Measurements from ENCODE around the gene SHC2.
"Not testable (repeated sequence)": the region's sequence is repeated elsewhere in the genome, so short reads cannot be mapped to it uniquely, and the experiment has no call there.

The SHC2 gene

DNA sequence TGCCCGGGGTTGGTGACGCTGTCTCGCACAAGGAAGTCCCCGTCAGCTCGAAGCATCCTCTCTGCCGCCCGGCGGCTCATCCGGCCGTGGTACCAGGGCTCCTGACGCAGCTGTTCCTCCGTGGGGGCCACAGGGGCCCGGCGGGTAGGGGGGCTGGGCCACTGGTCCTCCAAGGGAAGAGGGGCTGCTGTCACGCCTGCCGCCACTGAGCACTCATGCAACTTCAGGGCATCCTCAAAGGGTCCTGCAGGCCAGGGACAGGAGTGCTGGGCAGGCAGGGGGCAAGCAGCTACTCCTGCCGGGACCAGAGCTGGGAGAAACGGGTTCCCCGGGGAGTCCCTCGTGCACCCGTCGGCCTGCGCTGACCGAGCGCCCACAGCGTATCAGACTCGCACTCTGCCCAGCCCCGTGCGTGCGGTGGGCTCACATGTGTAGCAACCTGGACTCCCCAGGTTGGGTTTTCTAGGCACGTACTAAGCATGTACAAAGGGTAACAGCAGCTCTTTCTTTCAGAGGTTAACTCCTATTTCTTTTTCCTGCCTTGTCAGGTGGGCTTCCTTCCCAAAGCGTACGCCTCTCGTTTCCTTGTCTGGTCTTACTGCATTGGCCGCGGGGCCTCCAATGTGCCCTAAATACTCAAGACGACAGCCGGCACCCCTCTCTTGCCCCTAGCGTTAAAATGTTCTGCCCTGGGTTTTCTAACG, 38.5 kb downstream of the SHC2 start:
- no peak for DNase-seq

DNA sequence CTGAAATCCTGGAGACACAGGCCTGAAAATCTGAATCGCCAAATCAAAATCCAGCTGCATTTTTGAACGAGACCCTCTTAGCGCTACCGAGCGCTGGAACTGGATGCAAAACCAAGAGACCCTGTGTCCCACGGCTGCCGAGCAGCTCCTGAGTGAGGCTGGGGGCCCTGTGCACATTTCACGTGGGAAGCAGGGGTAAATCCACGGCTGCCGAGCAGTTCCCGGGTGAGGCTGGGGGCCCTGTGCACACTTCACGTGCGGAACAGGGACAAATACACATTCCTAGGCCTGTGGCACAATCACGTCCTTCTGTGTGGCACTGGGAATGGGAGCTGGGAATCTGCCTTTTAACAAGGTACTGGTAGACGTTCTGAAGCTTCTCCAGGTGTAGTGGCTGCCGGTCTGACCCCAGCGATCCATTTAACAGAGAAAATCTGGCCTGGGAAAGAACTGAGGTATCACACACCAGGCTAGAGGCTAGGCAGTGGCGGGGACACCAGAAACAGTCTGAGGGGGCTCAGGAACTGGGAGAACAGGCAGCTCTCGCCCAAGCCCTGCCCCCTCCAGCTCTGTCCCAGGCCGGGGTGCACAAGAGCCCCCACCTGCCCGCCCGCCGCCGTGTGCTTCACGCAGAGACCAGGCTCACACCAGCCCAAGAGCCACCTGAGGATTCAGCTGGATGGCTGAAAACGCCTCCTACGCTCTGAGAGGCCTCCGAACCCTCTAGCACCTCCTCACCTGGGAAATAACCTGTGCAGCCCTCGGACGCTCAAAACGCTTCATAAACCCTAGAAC, 40.9 kb downstream of the SHC2 start:
- DNase-seq, result no peak

DNA sequence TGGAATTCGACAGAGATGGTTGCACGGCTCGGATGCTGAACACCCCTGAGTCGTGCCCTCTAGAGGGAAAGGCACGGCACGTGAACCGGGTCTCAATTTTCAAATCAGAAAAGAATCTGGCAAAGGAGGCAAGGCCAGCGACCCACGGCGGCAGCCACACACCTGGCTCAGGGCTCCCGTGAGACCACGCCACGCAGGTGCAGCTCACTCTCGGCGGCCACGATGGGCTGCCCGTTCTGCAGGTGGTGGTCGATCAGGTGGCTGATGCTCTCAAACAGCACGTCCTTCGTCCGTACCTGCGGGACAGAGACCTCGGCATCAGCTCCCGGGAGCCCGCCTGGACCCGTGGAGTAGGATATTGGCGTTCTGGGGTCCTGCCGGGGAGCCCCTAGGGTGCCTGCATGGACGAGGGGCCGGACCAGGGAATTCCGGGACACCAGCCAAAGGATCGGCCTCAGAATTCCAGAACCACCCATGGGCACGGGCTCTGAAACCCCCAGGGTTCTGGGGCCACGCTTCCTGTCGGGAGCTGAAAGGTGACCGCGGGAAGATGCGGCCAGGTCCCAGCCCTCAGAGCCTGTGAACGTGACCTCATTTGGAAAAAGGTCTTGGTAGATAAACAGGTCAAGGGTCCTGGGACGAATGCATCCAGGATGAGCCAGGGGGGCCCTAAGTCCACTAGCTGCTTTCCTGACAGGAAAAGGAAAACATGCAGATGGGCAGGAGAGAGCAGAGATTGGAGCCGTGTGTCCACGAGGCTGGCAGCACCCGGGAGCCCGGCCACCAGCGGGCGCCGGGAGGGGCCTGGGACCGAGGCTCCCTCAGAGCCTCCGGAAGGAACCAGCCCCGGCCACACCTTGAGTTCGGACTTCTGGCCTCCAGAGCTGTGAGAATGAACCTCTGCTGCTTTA, 41.8 kb downstream of the SHC2 start:
- no peak for DNase-seq

DNA sequence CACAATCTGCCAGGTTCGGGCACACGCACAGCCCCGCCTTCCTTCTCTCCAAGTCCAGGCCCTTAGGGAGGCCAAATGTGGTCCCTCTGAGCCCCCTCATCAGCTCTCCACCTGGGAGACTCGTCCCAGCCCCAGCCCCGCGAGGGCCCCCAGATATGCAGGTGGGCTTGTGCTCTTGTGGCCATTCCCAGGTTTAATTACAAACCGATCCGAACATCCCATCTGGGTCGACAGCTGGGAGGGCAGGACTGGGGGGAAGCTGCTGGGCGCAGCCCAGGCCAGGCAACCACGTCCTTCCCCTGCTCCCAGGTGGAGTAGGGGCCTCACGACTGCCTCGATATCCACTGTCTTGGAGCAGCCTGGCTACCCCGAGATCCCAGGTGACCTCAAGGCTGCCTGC, 44.4 kb downstream of the SHC2 start:
- DNase-seq, result no peak

DNA sequence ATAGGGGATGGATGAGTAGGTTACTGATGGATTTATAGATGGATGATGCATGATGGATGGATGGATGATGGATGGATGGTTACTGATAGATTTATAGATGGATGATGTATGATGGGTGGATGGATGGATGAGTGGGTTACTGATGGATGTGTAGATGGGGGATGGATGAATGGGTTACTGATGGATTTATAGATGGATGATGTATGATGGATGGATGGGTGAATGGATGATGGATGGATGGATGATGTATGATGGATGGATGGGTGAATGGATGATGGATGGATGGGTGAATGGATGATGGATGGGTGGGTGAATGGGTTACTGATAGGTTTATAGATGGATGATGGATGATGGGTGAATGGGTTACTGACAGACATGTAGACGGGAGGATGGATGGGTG, 45.5 kb downstream of the SHC2 start:
- DNase-seq, result no peak

DNA sequence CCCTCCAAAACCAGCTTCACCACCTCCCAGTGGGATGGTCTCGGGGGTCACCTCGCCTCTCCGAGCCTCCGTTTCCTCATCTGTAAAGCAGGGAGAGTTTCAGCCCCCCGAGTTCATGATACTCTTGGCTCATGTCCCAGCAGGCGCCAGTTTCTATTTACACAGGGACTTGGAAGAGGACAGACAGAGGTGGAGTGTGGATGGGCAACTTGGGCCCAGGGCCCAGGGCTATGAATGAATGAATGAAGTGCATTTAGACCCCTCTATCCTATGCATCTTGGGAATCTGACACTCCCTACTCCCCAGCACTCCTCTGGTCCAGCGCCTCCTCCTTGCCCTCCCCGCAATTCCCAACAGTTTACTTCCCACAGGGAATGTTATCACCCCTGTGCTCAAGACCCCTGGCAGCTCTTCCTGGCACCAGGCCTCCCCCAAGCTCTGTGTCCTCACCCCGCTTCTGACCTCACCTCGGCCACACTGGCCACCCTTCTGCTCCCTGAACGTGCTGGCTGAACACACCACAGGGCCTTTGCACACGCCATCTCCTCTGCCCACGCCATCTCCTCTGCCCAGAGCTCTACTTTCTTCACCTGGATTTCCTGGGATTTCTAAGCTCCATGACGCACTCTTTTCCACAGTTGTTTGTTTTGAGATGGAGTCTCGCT, 46.9 kb downstream of the SHC2 start:
- DNase-seq, result no peak

DNA sequence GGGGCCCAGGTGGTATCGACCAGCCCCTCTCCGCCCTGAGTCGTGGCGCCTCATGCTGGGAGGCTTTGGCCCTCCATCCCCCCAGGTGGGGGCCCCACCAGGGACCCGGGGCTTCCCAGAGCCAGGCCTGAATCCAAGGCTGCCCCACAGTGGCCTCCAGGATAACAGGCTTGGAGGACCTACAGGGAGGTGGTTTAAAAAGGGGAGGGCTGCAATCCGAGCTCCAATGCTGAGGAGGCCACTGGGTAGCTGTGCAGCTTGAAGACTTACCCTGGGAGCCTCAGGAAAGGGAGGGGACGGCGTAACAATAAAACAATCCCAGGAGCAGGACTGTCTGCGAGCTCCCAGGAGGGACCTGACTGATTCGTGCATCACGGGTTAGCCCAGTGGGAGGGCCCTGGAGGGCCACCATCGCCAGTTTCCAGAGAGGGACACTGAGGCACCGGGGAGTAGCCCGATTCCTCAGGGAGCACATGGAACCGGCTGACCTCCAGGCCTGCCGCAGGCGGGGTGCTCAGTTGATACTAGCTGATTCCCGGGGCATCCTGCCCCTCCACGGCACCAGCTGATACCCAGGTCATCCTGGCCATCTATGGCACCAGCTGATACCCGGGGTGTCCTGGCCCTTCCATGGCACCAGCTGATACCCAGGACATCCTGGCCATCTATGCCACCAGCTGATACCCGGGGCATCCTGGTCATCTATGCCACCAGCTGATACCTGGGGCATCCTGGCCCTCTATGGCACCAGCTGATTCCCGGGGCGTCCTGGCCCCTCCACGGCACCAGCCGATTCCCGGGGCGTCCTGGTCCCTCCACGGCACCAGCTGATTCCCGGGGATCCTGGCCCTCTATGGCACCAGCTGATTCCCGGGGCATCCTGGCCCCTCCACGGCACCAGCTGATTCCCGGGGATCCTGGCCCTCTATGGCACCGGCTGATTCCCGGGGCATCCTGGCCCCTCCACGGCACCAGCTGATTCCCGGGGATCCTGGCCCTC, 48.2 kb downstream of the SHC2 start:
- no peak for DNase-seq

DNA sequence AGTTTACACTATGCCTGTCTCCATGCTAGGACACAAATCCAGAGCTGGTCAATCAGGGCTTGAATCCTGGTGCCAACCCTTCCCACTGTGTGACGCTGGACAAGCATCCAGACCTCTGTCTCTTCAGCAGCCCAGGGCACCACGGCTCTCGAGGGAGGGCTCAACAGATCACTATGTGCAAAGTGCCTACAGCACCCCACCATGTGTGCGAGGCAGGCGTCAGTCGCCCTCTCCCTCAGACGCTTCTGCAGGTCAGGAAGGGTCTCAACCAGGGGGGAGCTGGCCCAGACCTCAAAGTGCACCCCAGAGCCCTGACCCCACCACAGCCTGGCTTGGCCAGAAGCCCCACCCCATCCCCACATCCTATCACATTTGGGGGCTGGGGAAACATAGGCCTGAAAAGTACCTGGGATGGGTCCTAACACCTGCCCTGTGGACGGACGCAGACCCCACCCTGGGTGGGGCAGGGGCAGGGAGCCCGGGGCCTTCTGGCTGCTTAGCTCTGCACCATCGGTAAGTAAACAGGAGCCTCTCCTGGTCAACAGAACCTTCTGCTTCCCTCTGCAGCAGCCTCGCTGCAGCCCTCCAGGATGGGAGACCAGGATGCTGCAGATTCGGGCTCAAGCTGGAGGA, 49.0 kb downstream of the SHC2 start:
- no peak for DNase-seq

DNA sequence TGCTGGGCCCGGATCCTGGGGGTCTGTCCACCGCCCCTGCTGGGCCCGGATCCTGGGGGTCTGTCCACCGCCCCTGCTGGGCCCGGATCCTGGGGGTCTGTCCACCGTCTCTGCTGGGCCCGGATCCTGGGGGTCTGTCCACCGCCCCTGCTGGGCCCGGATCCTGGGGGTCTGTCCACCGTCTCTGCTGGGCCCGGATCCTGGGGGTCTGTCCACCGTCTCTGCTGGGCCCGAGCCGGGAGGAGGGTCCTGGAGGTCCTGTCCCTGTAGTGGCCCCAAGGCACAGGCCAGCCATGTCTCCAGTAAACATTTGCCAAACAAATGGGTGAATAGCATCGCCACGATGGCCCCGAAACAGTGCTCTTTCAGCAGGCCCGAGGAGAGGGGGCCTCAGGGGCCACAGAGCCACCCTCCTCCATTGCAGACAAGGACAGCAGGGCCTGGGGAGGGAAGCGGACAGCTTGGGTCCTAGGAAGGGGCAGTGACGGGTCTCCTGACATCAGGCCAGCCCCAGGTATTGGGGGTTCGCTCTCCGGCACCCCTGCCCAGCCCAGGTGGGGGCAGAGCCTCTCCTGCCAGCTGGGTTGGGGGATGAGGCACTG, 49.6 kb downstream of the SHC2 start:
- not testable (repeated sequence) for DNase-seq

DNA sequence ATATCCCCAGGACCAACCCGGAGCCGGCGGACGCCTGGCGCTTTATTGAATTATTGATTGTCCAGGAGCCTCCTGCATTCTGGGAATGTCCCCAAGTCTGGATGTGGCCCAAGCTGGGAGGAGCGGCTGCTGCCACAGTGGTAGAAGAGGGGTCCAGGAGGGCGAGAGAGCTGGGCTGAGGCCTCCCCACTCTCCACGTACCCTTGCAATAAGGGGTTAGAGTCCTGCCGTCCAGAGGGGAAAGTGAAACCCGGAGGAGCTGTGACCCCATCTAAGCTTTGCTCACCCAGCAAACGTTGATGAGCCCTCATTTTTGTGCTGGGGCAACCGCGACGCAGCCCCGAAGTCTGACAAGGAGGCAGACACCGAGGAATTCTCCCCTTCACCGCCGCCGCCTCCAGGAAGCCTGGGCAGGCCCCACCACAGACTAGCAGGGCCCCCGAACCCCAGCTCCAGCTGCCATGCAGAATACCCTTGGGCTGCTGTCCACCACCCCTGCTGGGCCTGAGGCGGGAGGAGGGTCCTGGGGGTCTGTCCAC, 50.5 kb downstream of the SHC2 start:
- DNase-seq, result no peak

DNA sequence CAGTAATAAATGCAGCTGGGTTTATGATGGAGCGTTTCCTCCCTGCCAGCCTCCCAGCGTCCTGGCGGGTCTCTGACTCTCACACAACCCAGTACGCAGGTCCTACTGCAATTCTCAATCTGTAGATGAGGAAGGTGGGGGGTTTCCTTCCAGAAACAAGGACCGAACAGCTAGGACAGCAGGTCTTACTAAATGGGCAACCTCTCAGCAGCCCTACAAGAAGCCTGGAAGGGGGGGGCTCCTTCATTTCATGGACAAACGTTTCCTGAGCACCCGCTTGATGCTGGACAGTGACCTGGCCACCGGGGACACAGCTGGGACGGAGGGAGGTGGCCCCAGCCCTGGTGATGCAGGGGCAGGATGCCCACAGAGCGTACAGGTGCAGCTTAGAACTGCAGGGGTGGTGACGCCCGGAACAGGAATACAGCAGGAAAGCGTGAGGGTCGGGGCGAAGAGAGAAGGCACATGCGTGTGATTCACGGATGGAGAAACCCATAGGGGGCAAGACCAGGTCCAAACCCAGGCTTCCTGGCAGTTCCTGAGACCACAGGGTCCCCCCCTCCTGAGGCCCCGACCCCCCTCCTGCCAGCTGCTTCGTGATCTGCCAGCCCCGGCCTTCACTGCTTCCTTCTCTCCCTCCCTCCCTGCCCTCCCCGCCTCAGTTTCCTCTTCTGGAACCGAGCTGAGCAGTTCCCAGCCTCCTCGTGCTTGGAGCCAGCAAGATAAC, 51.2 kb downstream of the SHC2 start:
- peak; percentile 12 for DNase-seq

DNA sequence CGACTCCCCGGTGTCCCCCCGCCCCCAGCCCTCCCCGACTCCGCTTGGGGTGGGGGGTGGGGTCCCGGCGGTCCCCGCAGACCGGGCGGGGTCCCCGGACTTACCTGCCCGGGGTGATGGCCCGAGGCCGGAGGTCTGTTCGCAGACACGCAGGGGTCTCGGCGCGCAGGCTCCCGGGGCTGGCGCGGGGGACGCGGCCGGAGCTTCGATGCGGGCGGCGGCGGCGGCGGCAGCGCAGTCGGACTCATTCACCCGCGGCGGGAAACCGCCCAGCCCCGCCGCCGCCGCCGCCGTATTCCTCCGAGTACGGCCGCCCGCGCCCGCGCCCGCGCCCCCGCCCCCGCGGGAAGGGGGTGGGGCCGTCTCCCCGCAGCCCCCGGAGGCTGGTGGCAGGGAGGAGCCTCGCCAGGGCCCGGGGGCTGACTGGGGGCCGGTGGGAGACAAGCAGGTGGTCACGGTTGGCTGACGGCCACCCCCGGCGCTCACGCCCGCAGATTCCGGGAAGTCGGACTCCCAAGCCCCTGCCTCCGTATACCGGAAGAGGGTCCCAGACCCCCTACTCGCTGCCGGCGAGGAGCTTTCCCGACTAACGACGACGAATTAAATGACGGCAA, 51.8 kb downstream of the SHC2 start, which contains the start of gene C2CD4C:
Gene C2CD4C (minus strand): TSS at position 246 of the 614 bp plus-strand sequence. CDS start 786 bp downstream, outside the sequence.
- DNase-seq, result peak; percentile 42

DNA sequence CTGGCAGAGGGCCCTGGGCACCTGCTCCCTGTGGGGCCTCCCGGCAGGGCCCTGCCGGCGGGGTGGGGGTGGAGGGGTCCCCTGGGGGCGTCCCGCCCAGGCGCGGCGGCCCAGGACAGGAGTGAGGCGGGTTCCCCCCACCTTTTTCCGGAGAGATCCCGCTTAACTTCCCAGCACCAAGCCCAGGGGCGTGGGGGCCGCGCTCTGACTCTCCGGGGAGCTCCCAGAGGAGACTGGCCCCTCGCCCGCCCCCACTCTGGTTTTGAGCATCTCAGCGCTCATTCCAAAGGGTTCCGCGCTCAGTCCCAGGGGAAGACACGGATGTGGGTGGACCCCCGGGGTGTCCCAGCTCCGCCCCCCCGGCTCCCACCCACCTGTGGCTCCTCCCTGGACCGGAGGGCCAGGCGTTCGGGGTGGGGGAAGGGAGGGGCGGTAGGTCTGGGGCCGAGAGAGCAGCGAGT, 52.4 kb downstream of the SHC2 start:
- DNase-seq, result no peak

DNA sequence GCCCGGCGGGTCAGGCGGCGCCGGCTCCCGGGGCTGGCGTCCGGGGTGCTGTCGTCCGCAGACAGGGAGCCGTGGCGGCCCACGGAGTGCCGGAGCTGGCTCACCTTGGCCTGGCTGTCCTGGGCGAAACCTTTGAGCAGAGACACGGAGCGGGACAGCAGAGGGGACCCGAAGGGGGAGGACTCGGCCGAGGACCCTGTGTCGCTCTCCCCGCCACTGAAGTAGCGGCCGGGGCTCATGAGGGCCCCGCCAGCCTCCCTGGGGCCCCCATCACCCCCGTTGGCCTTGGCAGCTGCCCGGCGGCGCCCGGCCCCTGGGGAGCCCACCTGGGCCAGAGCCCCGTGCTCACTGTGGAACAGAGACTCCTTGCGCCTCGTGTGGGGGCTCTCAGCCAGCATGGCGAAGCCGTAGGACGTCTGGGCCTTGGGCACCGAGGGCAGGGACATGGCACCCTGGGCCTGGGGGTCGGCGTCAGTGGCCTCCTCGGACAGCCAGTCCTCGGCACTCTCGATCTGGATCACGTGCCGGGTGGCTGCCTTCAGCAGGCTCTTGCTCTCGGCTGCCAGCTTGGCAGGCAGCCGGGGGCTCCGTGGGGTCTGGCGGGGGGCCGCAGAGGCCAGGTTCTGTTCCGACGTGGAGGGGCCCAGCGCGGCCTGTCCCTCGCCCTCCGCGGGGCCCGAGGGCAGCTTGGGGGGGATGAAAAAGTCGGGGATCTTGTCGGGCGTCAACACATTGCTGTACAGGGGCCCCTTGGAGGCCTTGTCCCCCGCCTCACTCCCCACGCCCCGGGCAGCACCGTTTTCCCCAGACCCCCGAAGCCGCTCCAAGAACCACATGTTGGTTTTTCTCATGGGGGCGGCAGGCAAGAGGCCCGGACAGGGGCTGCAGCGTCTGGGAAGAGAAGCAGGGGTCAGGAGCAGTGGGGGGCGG, 53.1 kb downstream of the SHC2 start:
- no peak for DNase-seq

DNA sequence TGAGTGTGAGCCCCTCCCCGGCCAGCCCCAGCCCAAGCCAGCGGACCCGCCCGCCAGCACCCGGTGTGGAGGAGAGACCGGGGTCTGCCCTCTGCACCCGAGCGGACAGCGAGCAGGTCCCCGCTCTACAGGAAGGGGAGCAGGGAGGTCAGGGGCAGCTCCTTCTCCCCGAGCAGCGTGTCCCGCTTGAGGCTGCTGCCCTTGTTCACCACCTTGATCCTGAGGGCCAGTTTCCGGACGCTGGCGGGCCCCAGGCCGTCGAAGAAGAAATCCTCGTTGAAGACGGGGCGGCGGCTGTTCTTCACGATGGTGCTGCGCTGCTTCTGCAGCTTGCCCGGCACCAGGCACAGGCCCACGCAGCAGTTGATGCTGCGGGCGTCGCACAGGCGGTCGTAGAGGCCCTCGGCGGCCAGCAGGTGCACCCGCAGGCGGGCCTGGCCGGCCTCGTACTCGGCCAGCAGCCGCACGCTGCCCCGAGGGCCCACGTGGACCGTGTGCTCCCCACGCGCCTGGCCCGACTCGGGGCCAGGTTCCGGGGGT, 53.8 kb downstream of the SHC2 start:
- DNase-seq, result no peak

DNA sequence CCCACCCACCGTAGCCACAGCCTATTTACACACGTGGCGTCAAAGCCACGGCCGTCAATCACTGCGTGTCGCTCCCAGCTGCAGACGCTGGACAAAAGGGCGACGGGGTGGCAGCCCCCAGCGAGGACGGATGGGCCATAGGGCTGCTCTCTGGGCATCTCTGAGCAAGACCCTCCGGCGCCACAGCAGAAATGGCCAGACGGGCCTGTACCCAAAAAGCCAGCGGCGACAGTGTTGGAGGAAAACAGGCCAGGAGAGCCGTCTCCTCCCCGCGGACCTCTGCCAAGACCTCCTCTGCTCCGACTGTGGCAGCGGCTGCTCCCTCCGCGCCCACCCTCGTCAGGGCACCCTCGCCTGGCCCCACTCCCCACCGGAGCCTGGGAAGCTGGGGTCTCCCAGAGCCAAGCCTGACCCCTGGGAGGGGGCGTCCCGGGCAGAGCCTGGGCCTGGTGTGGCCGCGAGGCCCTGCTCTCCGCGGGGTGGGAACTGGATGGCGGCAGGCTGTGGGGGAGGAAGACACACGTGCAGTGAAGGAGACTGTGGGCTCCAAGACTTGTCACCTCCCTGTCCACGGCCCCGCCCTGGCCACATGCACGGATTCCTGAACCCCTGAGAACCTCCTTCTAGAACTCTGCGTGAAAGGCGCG, 54.6 kb downstream of the SHC2 start:
- DNase-seq, result no peak

Measured in CD4-positive, alpha-beta T cell treated with Interleukin-17A for 4 hours (primary cell).